Measurements from ENCODE around the gene DLG5. TPM values are rescaled to one million over a fixed set of nuclear protein-coding genes. Genes with fewer than 3 reads are reported as not detected.

The DLG5 gene
- total and polyA plus RNA-seq, 7 donors: 6.0 to 78.1 (median 41.0) TPM

DNA sequence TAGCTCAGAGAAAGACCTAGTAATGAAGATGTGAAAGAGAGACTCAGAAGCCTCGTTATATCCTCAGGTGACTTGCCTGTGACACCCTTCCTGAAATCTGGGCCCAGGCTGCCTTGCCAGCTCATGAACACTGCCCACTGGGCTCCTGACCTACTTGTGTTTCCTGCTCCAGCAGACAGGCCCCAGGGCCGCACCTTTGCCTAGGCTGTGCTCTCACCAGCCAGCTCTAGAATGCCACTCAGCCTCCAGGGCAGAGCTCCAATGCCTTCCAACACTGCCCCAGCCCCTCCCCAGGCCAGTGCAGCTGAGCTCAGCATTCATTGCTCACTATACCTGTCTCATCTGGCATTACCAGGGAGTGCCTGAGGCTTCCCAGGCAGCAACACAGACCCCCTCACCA, 94.3 kb downstream of the DLG5 start:
- Histone ChIP-seq H3K27me3 (no peaks in the 10 kb centered on the region), H3K27ac (no peak overlapping the region), H3K4me3 (no peak overlapping the region), H3K36me3 (peaks cover 41 to 93% (median 66%) of the 10 kb centered on the region in 4 donors), H3K4me1 (peaks cover 0 to 11% (median 6%) of the 10 kb centered on the region in 4 donors), H3K9me3 (no peaks in the 10 kb centered on the region)
- TF ChIP-seq EP300 (IDR thresholded peaks at IDR 0.05): no peak
- no peak for DNase-seq
- intact Hi-C loops (cut with DNase I): no loop called here
- WGBS, 2 donors: 64 to 79% methylated on average over 2 of the region's 2 CpGs

GRCh38 chr10:77829356-77829755, 97.2 kb downstream of the DLG5 start:
- Histone ChIP-seq H3K27ac (no peak overlapping the region), H3K4me3 (no peak overlapping the region), H3K9me3 (no peaks in the 10 kb centered on the region), H3K27me3 (no peaks in the 10 kb centered on the region), H3K36me3 (peaks cover 34 to 98% (median 62%) of the 10 kb centered on the region in 4 donors), H3K4me1 (no peaks in the 10 kb centered on the region)
- no peak for DNase-seq
- intact Hi-C loops (cut with DNase I): no loop called here
- no peak for TF ChIP-seq EP300 (IDR thresholded peaks at IDR 0.05)
- no peak for TF ChIP-seq POLR2AphosphoS5 (IDR thresholded peaks at IDR 0.05)
- TF ChIP-seq POLR2A (IDR thresholded peaks at IDR 0.05): no peak
- TF ChIP-seq, protein P1, sequence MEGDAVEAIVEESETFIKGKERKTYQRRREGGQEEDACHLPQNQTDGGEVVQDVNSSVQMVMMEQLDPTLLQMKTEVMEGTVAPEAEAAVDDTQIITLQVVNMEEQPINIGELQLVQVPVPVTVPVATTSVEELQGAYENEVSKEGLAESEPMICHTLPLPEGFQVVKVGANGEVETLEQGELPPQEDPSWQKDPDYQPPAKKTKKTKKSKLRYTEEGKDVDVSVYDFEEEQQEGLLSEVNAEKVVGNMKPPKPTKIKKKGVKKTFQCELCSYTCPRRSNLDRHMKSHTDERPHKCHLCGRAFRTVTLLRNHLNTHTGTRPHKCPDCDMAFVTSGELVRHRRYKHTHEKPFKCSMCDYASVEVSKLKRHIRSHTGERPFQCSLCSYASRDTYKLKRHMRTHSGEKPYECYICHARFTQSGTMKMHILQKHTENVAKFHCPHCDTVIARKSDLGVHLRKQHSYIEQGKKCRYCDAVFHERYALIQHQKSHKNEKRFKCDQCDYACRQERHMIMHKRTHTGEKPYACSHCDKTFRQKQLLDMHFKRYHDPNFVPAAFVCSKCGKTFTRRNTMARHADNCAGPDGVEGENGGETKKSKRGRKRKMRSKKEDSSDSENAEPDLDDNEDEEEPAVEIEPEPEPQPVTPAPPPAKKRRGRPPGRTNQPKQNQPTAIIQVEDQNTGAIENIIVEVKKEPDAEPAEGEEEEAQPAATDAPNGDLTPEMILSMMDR (IDR thresholded peaks at IDR 0.05): no peak
- WGBS, 2 donors: 92 to 94% methylated on average over 10 of the region's 10 CpGs

GRCh38 chr10:77828377-77828776, 98.2 kb downstream of the DLG5 start:
- Histone ChIP-seq H3K36me3 (peaks cover 29 to 98% (median 61%) of the 10 kb centered on the region in 4 donors), H3K4me3 (no peak overlapping the region)
- WGBS, 2 donors: 89 to 96% methylated on average over 6 of the region's 6 CpGs

DNA sequence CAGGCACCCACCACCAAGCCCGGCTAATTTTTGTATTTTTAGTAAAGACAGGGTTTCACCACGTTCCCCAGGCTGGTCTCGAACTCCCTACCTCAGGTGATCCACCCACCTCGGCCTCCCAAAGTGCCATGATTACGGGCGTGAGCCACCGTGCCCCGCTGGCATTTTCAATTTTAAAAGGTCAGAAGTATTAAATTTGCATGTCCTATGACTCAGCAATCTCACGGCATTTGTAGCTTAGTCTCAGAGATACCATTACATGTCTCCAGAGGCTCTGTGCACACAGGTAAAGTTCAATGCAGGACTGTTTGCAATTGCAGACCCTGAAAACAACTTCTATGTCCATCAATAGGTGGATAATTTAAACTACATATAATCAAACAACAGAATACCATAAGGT, 99.2 kb downstream of the DLG5 start:
- intact Hi-C loops (cut with DNase I): no loop called here
- no peak for DNase-seq
- H3K4me1 ChIP-seq: no peaks in the 10 kb centered on the region
- 84 to 88% methylated on average over 9 of the region's 9 CpGs for WGBS, 2 donors
- H3K9me3 ChIP-seq: no peaks in the 10 kb centered on the region
- no peak overlapping the region for H3K4me3 ChIP-seq
- H3K36me3 ChIP-seq: peaks cover 20 to 97% (median 51%) of the 10 kb centered on the region in 4 donors
- TF ChIP-seq POLR2A (IDR thresholded peaks at IDR 0.05): no peak
- TF ChIP-seq, protein P1 (IDR thresholded peaks at IDR 0.05): no peak
- TF ChIP-seq EP300 (IDR thresholded peaks at IDR 0.05): no peak
- no peak for TF ChIP-seq POLR2AphosphoS5 (IDR thresholded peaks at IDR 0.05)
- H3K27ac ChIP-seq: no peak overlapping the region
- H3K27me3 ChIP-seq: no peaks in the 10 kb centered on the region

More at GRCh38 chr10:77828377-77828776, 98.2 kb downstream of the DLG5 start:
- TF ChIP-seq POLR2A (IDR thresholded peaks at IDR 0.05) (no peak), EP300 (IDR thresholded peaks at IDR 0.05) (no peak), POLR2AphosphoS5 (IDR thresholded peaks at IDR 0.05) (no peak)
- TF ChIP-seq, protein P1 (IDR thresholded peaks at IDR 0.05): no peak
- DNase-seq: no peak
- H3K27ac ChIP-seq: no peak overlapping the region
- no peaks in the 10 kb centered on the region for H3K4me1 ChIP-seq
- H3K27me3 ChIP-seq: no peaks in the 10 kb centered on the region
- no peaks in the 10 kb centered on the region for H3K9me3 ChIP-seq
- intact Hi-C loops (cut with DNase I): no loop called here

- Histone ChIP-seq H3K4me3 (no peak overlapping the region), H3K27me3 (no peaks in the 10 kb centered on the region), H3K4me1 (no peaks in the 10 kb centered on the region), H3K36me3 (peaks cover 16 to 97% (median 54%) of the 10 kb centered on the region in 4 donors), H3K27ac (no peak overlapping the region), H3K9me3 (no peaks in the 10 kb centered on the region)
- intact Hi-C loops (cut with DNase I): no loop called here
- WGBS, 2 donors: 87 to 88% methylated on average over 5 of the region's 5 CpGs
- TF ChIP-seq POLR2A (IDR thresholded peaks at IDR 0.05): no peak
- no peak for TF ChIP-seq POLR2AphosphoS5 (IDR thresholded peaks at IDR 0.05)
- TF ChIP-seq, protein P1 (IDR thresholded peaks at IDR 0.05): no peak
- TF ChIP-seq EP300 (IDR thresholded peaks at IDR 0.05): no peak
- DNase-seq: no peak
These were observed 100.6 kb downstream of the DLG5 start for GRCh38 chr10:77825965-77826364.
